Esophagus muscularis mucosa (tissue), 4 donors: ENCODE data around the gene RBM19. TPM values are rescaled to one million over a fixed set of nuclear protein-coding genes. Genes with fewer than 3 reads are reported as not detected.

Experiments used
- DNase-seq: peaks from one replicate; pipeline ENCODE4 v3.0.0-alpha.2; 2017; ENCODE audit errors: extremely low spot score
- H3K27ac ChIP-seq, 4 donors: fragments of 200-600 bp; sonication (generic); replicated peaks in 1 of 4; 1 replicate in 3 of 4; 2 replicates in 1 of 4; pipeline ENCODE4 v1.5.1; 2016 to 2019; ENCODE audit warnings: mild to moderate bottlenecking in 1 of 4
- H3K27me3 ChIP-seq, 4 donors: fragments of 200-600 bp; sonication (generic); one replicate each; pipeline versions ENCODE4 v1.5.1 to v1.6.0; 2016 to 2019
- H3K36me3 ChIP-seq, 4 donors: fragments of 200-600 bp; sonication (generic); one replicate each; pipeline ENCODE4 v1.5.1; 2016 to 2019
- H3K4me1 ChIP-seq, 4 donors: fragments of 200-600 bp; sonication (generic); one replicate each; pipeline ENCODE4 v1.5.1; 2016 to 2019
- H3K4me3 ChIP-seq, 4 donors: fragments of 200-600 bp; sonication (generic); 1 replicate in 2 of 4; 2 replicates in 2 of 4; pipeline ENCODE4 v1.5.1; 2016 to 2019; ENCODE audit warnings: mild to moderate bottlenecking in 4 of 4, moderate library complexity in 1 of 4
- H3K9me3 ChIP-seq, 4 donors: fragments of 200-600 bp; sonication (generic); 1 replicate in 3 of 4; 2 replicates in 1 of 4; pipeline ENCODE4 v1.5.1; 2016 to 2019
- CTCF ChIP-seq, 3 experiments: fragments of 200-600 bp in 2 of 3; fragments of 450-650 bp in 1 of 3; sonication (generic) in 2 of 3; IDR thresholded peaks; one replicate each; pipeline ENCODE4 v1.5.1; 2017 to 2019; ENCODE audit warnings: antibody characterized with exemption in 3 of 3, mild to moderate bottlenecking in 2 of 3, moderate library complexity in 1 of 3
- EP300 ChIP-seq: sonication (generic); formaldehyde crosslinking; IDR thresholded peaks from one replicate; pipeline ENCODE4 v1.6.1; 2017; ENCODE audit warnings: antibody characterized with exemption
- POLR2A ChIP-seq: fragments of 450-650 bp; IDR thresholded peaks from one replicate; pipeline ENCODE4 v1.6.1; 2017; ENCODE audit warnings: antibody characterized with exemption, moderate library complexity, mild to moderate bottlenecking, low read depth
- POLR2AphosphoS5 ChIP-seq, 2 donors: sonication (generic); formaldehyde crosslinking; IDR thresholded peaks; one replicate each; pipeline ENCODE4 v1.6.1; 2017; ENCODE audit warnings: antibody characterized with exemption in 2 of 2
- WGBS: methylation state at CpG from one replicate; pipeline ENCODE4 v1.1.5; 2018; 5-methylcytosine and 5-hydroxymethylcytosine counted together
- intact Hi-C: fragments of 100-400 bp; cut with DNase I; formaldehyde crosslinking; loops from one replicate; pipeline ENCODE4 v1.15.1; 2023
- total RNA-seq, 4 donors: library from RNA; depleted of rRNA; stranded (reverse); fragments of >200 nt; gene quantifications; one replicate each; pipeline versions ENCODE4 v1.1.0 to v1.2.1, GENCODE V29; 2016

RBM19 gene
- total RNA-seq, 4 donors from 2014 or later = 26.7 to 40.0 (median 27.4) TPM

GRCh38 chr12:113847856-113848255, 118.3 kb downstream of the RBM19 start:
- Histone ChIP-seq H3K36me3 (peaks cover 9 to 31% (median 26%) of the 10 kb centered on the region in 4 donors), H3K27me3 (no peaks in the 10 kb centered on the region), H3K4me1 (peaks cover 12 to 41% (median 29%) of the 10 kb centered on the region in 4 donors), H3K4me3 (no peak overlapping the region), H3K9me3 (no peaks in the 10 kb centered on the region), H3K27ac (no peak overlapping the region)
- DNase-seq = no peak
- 88% methylated on average over 3 of the region's 3 CpGs for WGBS
- intact Hi-C loops = no loop called here
- TF ChIP-seq POLR2AphosphoS5 (IDR thresholded peaks at IDR 0.05) (no peak), EP300 (no peak), POLR2A (no peak), CTCF (IDR thresholded peaks at IDR 0.05) (no peak)

DNA sequence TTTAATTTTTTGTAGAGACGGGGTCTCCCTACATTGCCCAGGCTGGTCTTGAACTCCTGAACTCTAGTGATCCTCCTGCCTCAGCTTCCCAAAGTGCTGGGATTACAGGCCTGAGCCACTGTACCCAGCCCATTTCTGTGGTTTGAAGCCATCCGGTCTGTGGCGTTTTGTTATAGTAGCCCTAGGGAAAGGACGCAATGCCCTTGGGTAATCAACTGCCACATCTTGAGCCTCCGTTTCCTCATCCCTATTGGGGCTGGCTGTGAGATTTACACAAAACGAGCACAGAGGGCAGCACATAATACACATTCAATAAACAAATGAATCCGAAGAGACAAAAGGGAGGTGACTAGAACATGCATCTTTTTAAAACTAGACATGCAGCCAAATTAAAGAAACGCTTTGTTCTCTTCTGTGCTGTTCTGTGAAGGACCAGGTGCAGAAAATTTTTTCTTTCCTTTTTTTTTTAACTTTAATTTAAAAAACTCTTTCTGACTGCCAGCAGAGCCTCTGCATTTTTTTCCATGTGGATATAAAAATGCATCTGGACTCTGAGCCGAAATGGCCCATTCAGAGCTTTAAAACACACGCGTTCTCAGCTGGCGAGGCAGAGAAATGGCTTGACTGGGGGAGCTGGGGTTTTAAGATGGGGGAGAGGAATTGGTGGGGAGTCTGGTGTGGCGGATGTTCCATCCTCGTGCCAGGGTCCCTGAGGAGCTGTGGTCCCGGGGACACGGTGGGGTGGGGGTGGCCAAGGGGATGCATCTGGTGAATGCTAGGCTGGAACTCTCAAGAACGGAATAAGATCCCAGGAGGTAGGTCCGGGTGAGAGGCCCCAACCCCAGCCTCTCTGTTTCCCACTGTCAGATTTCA, 119.0 kb downstream of the RBM19 start:
- Histone ChIP-seq H3K36me3 (peaks cover 9 to 38% (median 30%) of the 10 kb centered on the region in 4 donors), H3K4me1 (peaks cover 11 to 34% (median 26%) of the 10 kb centered on the region in 4 donors), H3K9me3 (no peaks in the 10 kb centered on the region), H3K27ac (no peak overlapping the region), H3K27me3 (no peaks in the 10 kb centered on the region), H3K4me3 (no peak overlapping the region)
- WGBS = 80% methylated on average over 18 of the region's 18 CpGs
- TF ChIP-seq EP300 (no peak), CTCF (IDR thresholded peaks at IDR 0.05) (no peak), POLR2A (no peak), POLR2AphosphoS5 (IDR thresholded peaks at IDR 0.05) (no peak)
- no peak for DNase-seq
- intact Hi-C loops = no loop called here

GRCh38 chr12:113845900-113846674, 120.0 kb downstream of the RBM19 start:
- no peaks in the 10 kb centered on the region for H3K27me3 ChIP-seq
- DNase-seq = no peak
- H3K36me3 ChIP-seq = peaks cover 9 to 42% (median 32%) of the 10 kb centered on the region in 4 donors
- TF ChIP-seq POLR2AphosphoS5 (IDR thresholded peaks at IDR 0.05) (no peak), EP300 (no peak), CTCF (IDR thresholded peaks at IDR 0.05) (no peak), POLR2A (no peak)
- no peaks in the 10 kb centered on the region for H3K9me3 ChIP-seq
- intact Hi-C loops = no loop called here
- H3K27ac ChIP-seq = no peak overlapping the region
- no peak overlapping the region for H3K4me3 ChIP-seq
- 73% methylated on average over 10 of the region's 10 CpGs for WGBS
- peaks cover 11 to 32% (median 24%) of the 10 kb centered on the region in 4 donors for H3K4me1 ChIP-seq

GRCh38 chr12:113844495-113845210, 121.5 kb downstream of the RBM19 start:
- H3K27ac ChIP-seq = no peak overlapping the region
- H3K4me1 ChIP-seq = peaks cover under 1 to 18% (median 10%) of the 10 kb centered on the region in 4 donors
- no peak overlapping the region for H3K4me3 ChIP-seq
- WGBS = 80% methylated on average over 12 of the region's 31 CpGs
- peaks cover 9 to 42% (median 32%) of the 10 kb centered on the region in 4 donors for H3K36me3 ChIP-seq
- DNase-seq = no peak
- intact Hi-C loops = no loop called here
- no peaks in the 10 kb centered on the region for H3K27me3 ChIP-seq
- no peaks in the 10 kb centered on the region for H3K9me3 ChIP-seq
- TF ChIP-seq CTCF (IDR thresholded peaks at IDR 0.05) (no peak), POLR2A (no peak), POLR2AphosphoS5 (IDR thresholded peaks at IDR 0.05) (no peak), EP300 (no peak)
